Mesendoderm (in vitro differentiated cells): ENCODE results near the gene HKDC1.

Source experiments
- DNase-seq: peaks from one replicate; pipeline ENCODE4 v3.0.0; 2013
- H2AK5ac ChIP-seq: 2 replicates; pipeline ENCODE4 v1.6.1; 2013; ENCODE audit warnings: low read length, inconsistent platforms
- H2BK120ac ChIP-seq: 2 replicates; pipeline ENCODE4 v1.6.1; 2013; ENCODE audit warnings: low read depth, mild to moderate bottlenecking, low read length, moderate library complexity, mixed read lengths
- H2BK15ac ChIP-seq: replicated peaks from 2 replicates; pipeline ENCODE4 v1.6.1; 2013; ENCODE audit warnings: low read depth, mild to moderate bottlenecking, moderate library complexity
- H2BK5ac ChIP-seq: 2 replicates; pipeline ENCODE4 v1.6.1; 2013; ENCODE audit warnings: low read length, inconsistent platforms
- H3K18ac ChIP-seq: 2 replicates; pipeline ENCODE4 v1.6.1; 2013; ENCODE audit warnings: mild to moderate bottlenecking, low read length, mixed read lengths
- H3K23ac ChIP-seq: one replicate; pipeline ENCODE4 v1.6.1; 2013; ENCODE audit warnings: low read length
- H3K27ac ChIP-seq: 2 replicates; pipeline ENCODE4 v1.5.1; 2013; ENCODE audit warnings: low read depth, mild to moderate bottlenecking, inconsistent platforms, low read length, moderate library complexity
- H3K27me3 ChIP-seq: 2 replicates; pipeline ENCODE4 v1.6.1; 2013; ENCODE audit warnings: low read length, control low read depth, mild to moderate bottlenecking, inconsistent platforms; ENCODE audit not compliant: insufficient read depth, poor library complexity
- H3K36me3 ChIP-seq: 2 replicates; pipeline ENCODE4 v1.6.1; 2013; ENCODE audit warnings: low read length, inconsistent platforms; ENCODE audit not compliant: control insufficient read depth, insufficient read depth
- H3K4ac ChIP-seq: one replicate; pipeline ENCODE4 v1.6.1; 2013; ENCODE audit warnings: low read depth, mild to moderate bottlenecking, low read length, moderate library complexity
- H3K4me1 ChIP-seq: 2 replicates; pipeline ENCODE4 v1.6.1; 2013; ENCODE audit warnings: low read depth, low read length, inconsistent platforms; ENCODE audit not compliant: control insufficient read depth
- H3K4me2 ChIP-seq: 2 replicates; pipeline ENCODE4 v1.6.1; 2013; ENCODE audit warnings: low read length
- H3K4me3 ChIP-seq: 2 replicates; pipeline ENCODE4 v1.5.1; 2013; ENCODE audit warnings: mild to moderate bottlenecking, low read length
- H3K56ac ChIP-seq: one replicate; pipeline ENCODE4 v1.6.1; 2013; ENCODE audit warnings: low read length
- H3K79me1 ChIP-seq: 2 replicates; pipeline ENCODE4 v1.6.1; 2013; ENCODE audit warnings: low read length, inconsistent platforms
- H3K79me2 ChIP-seq: 2 replicates; pipeline ENCODE4 v1.6.1; 2013; ENCODE audit warnings: mild to moderate bottlenecking, low read length; ENCODE audit not compliant: control insufficient read depth, insufficient read depth
- H3K9ac ChIP-seq: 2 replicates; pipeline ENCODE4 v1.6.1; 2013; ENCODE audit warnings: low read length, inconsistent platforms
- H4K5ac ChIP-seq: one replicate; pipeline ENCODE4 v1.6.1; 2013; ENCODE audit warnings: low read length
- H4K8ac ChIP-seq: one replicate; pipeline ENCODE4 v1.6.1; 2013; ENCODE audit warnings: low read depth, mild to moderate bottlenecking, control low read depth, low read length, moderate library complexity
- WGBS: extraction: QIAGEN DNeasy Blood & Tissue Kit; methylation state at CpG from one replicate; pipeline ENCODE4 v1.1.7; 2013; ENCODE audit warnings: low lambda C conversion rate, missing lambda C conversion rate; ENCODE audit not compliant: insufficient coverage; ENCODE audit errors: extremely low coverage; 5-methylcytosine and 5-hydroxymethylcytosine counted together

The HKDC1 gene

GRCh38 chr10:69287181-69287580, 67.0 kb downstream of the HKDC1 start:
- Histone ChIP-seq H4K8ac (no peak overlapping the region), H3K9ac (no peak overlapping the region), H3K4ac (no peak overlapping the region), H3K23ac (no peak overlapping the region), H2AK5ac (no peak overlapping the region), H4K5ac (no peak overlapping the region), H3K56ac (no peak overlapping the region), H3K79me1 (no peaks in the 10 kb centered on the region), H3K4me1 (peaks cover 5% of the 10 kb centered on the region), H3K4me3 (no peak overlapping the region), H3K4me2 (no peak overlapping the region), H2BK5ac (no peak overlapping the region), H3K27ac (no peak overlapping the region), H3K36me3 (no peaks in the 10 kb centered on the region), H3K79me2 (no peaks in the 10 kb centered on the region), H2BK120ac (no peak overlapping the region), H2BK15ac (no peak overlapping the region), H3K18ac (no peak overlapping the region), H3K27me3 (no peaks in the 10 kb centered on the region)
- DNase-seq: no peak
- no CpG with 5 or more reads among the region's 4 CpGs for WGBS

DNA sequence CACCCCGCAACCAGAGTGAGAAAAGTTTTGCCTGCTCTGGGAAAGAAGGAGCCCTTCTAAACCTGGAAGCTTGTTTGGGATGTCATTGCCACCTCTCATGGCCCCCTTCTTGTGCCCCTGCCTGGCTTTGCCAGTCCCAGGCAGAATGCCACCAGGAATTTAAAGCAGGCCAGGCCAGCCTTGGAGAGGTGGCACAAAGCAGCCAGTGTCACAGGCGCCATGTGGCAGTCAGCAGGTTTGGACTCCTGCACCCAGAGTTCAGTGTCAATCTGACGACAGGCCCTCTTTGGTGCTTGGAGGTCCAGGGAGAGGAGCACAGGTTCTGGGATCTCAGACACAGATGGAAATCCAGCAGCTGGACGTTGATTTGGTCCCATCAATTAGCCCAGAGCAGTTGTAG, 70.9 kb downstream of the HKDC1 start:
- no peaks in the 10 kb centered on the region for H3K79me2 ChIP-seq
- H2AK5ac ChIP-seq: peak overlapping the region; percentile 35
- no peak overlapping the region for H2BK5ac ChIP-seq
- H3K27me3 ChIP-seq: no peaks in the 10 kb centered on the region
- no peaks in the 10 kb centered on the region for H3K36me3 ChIP-seq
- peaks cover 2% of the 10 kb centered on the region for H3K4me1 ChIP-seq
- H2BK120ac ChIP-seq: no peak overlapping the region
- H3K79me1 ChIP-seq: no peaks in the 10 kb centered on the region
- H3K18ac ChIP-seq: no peak overlapping the region
- H3K4me3 ChIP-seq: no peak overlapping the region
- no peak overlapping the region for H2BK15ac ChIP-seq
- H3K23ac ChIP-seq: no peak overlapping the region
- no peak overlapping the region for H3K56ac ChIP-seq
- DNase-seq: no peak
- no peak overlapping the region for H4K8ac ChIP-seq
- H3K9ac ChIP-seq: no peak overlapping the region
- no peak overlapping the region for H4K5ac ChIP-seq
- no peak overlapping the region for H3K27ac ChIP-seq
- no peak overlapping the region for H3K4me2 ChIP-seq
- no peak overlapping the region for H3K4ac ChIP-seq
- WGBS: no CpG with 5 or more reads among the region's 4 CpGs

DNA sequence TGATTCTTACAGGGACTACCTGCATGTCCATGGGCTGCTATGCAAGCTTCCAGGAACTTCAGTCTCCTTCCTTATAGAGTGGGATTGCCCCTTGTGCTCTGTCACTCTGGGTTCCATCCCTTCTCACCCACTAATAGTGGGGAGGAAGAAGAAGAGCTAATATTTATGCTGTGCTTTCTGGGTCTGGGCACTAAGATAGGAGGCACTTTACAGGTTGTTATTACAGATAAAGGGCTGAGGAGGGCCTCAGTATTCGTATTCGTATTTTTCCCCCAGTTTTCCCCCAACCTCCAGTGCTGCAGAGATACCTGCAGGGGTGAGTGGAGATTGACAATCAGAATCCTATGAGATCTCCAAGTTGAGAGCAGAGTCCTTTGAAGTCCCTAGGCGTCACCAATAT, 72.3 kb downstream of the HKDC1 start:
- Histone ChIP-seq H3K18ac (no peak overlapping the region), H3K4ac (no peak overlapping the region), H3K36me3 (no peaks in the 10 kb centered on the region), H3K79me1 (no peaks in the 10 kb centered on the region), H3K56ac (no peak overlapping the region), H2BK120ac (no peak overlapping the region), H3K4me2 (no peak overlapping the region), H2AK5ac (no peak overlapping the region), H3K79me2 (no peaks in the 10 kb centered on the region), H2BK5ac (no peak overlapping the region), H4K8ac (no peak overlapping the region), H3K4me3 (no peak overlapping the region), H4K5ac (no peak overlapping the region), H3K27me3 (no peaks in the 10 kb centered on the region), H3K4me1 (peaks cover 2% of the 10 kb centered on the region), H3K23ac (no peak overlapping the region), H3K9ac (no peak overlapping the region), H3K27ac (no peak overlapping the region), H2BK15ac (no peak overlapping the region)
- DNase-seq: no peak
- WGBS: no CpG with 5 or more reads among the region's 3 CpGs

DNA sequence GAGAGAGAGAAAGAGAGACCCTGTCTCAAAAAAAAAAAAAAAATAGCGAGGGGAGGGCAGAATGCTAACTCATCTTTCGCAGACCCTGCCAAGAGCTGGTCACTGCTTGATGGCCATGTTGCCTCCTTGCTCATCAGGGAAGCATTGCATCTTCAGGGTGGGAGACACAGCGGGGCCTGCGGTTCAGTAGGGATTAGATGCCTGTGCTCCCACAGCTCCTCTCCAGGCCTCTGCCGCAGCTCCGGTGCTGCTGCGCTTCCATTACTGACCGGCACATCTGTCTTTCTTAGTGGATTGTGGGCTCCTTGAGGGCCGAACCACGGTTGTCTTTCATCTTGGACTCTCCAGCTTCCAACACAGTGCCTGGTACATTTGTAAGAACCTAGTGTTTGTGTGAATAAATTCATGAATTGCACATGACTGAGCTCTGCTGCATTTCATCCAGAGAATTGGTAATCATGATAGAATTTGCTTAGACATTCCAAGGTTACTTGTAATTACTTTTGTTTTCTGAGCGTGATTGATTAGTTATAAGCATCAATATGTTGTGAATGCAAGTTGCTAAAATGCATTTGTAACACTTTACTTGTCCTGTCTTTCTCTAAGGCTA, 75.0 kb downstream of the HKDC1 start:
- DNase-seq: no peak
- H3K4ac ChIP-seq: no peak overlapping the region
- no peak overlapping the region for H3K27ac ChIP-seq
- peaks cover 2% of the 10 kb centered on the region for H3K4me1 ChIP-seq
- H2BK15ac ChIP-seq: no peak overlapping the region
- H4K5ac ChIP-seq: no peak overlapping the region
- no peak overlapping the region for H3K56ac ChIP-seq
- no peak overlapping the region for H3K18ac ChIP-seq
- no CpG with 5 or more reads among the region's 11 CpGs for WGBS
- no peak overlapping the region for H2BK5ac ChIP-seq
- no peak overlapping the region for H2AK5ac ChIP-seq
- no peaks in the 10 kb centered on the region for H3K27me3 ChIP-seq
- H3K4me2 ChIP-seq: no peak overlapping the region
- no peaks in the 10 kb centered on the region for H3K79me2 ChIP-seq
- H2BK120ac ChIP-seq: no peak overlapping the region
- no peak overlapping the region for H3K23ac ChIP-seq
- H4K8ac ChIP-seq: no peak overlapping the region
- H3K36me3 ChIP-seq: no peaks in the 10 kb centered on the region
- H3K79me1 ChIP-seq: no peaks in the 10 kb centered on the region
- no peak overlapping the region for H3K4me3 ChIP-seq
- no peak overlapping the region for H3K9ac ChIP-seq

GRCh38 chr10:69303632-69304051, 83.5 kb downstream of the HKDC1 start:
- H3K56ac ChIP-seq: no peak overlapping the region
- no peaks in the 10 kb centered on the region for H3K36me3 ChIP-seq
- no peak overlapping the region for H2BK120ac ChIP-seq
- H3K4ac ChIP-seq: no peak overlapping the region
- no peak overlapping the region for H4K5ac ChIP-seq
- WGBS: no CpG with 5 or more reads among the region's 3 CpGs
- no peak overlapping the region for H2BK15ac ChIP-seq
- H3K23ac ChIP-seq: no peak overlapping the region
- no peaks in the 10 kb centered on the region for H3K4me1 ChIP-seq
- no peaks in the 10 kb centered on the region for H3K27me3 ChIP-seq
- no peak overlapping the region for H4K8ac ChIP-seq
- no peak overlapping the region for H3K9ac ChIP-seq
- no peak overlapping the region for H3K4me2 ChIP-seq
- no peak overlapping the region for H2BK5ac ChIP-seq
- H3K79me1 ChIP-seq: no peaks in the 10 kb centered on the region
- H2AK5ac ChIP-seq: no peak overlapping the region
- no peak for DNase-seq
- no peak overlapping the region for H3K4me3 ChIP-seq
- no peak overlapping the region for H3K27ac ChIP-seq
- no peaks in the 10 kb centered on the region for H3K79me2 ChIP-seq
- H3K18ac ChIP-seq: no peak overlapping the region

GRCh38 chr10:69306421-69306820, 86.3 kb downstream of the HKDC1 start:
- Histone ChIP-seq H3K79me1 (no peaks in the 10 kb centered on the region), H4K5ac (no peak overlapping the region), H3K9ac (no peak overlapping the region), H4K8ac (no peak overlapping the region), H2BK15ac (no peak overlapping the region), H3K4me1 (peaks cover 2% of the 10 kb centered on the region), H3K4me2 (no peak overlapping the region), H2AK5ac (no peak overlapping the region), H3K27me3 (no peaks in the 10 kb centered on the region), H3K27ac (no peak overlapping the region), H3K18ac (no peak overlapping the region), H3K36me3 (no peaks in the 10 kb centered on the region), H3K56ac (no peak overlapping the region), H3K23ac (no peak overlapping the region), H3K4ac (no peak overlapping the region), H2BK5ac (no peak overlapping the region), H2BK120ac (no peak overlapping the region), H3K79me2 (no peaks in the 10 kb centered on the region), H3K4me3 (no peak overlapping the region)
- DNase-seq: no peak
- no CpG with 5 or more reads among the region's 2 CpGs for WGBS
